H1 (cell line): ENCODE results near the gene GRID1. TPM values are rescaled to one million over a fixed set of nuclear protein-coding genes. Genes with fewer than 3 reads are reported as not detected.
A peak's percentile ranks its signal among the peaks of the same experiment; 100 is the strongest.

Source experiments
- CTCF ChIA-PET: fragments of 300-600 bp; sonication (Branson Sonifier 250); formaldehyde crosslinking; loops from one replicate; lab custom pipeline; 2021; ENCODE audit not compliant: partially characterized antibody; lab: Charles Lee
- POLR2A ChIA-PET: fragments of 300-600 bp; sonication (Branson Sonifier 250); formaldehyde crosslinking; loops from one replicate; lab custom pipeline; 2021; ENCODE audit warnings: inconsistent platforms; ENCODE audit not compliant: partially characterized antibody; lab: Charles Lee
- DNase-seq, 2 experiments: peaks; one replicate each; pipeline versions ENCODE4 v3.0.0 to v3.0.0-alpha.2; 2010 to 2022; ENCODE audit warnings: low spot score in 2 of 2, low read depth in 1 of 2, mixed read lengths in 1 of 2
- FAIRE-seq: peaks from 2 replicates; lab custom pipeline; 2011; peaks lifted over from hg19 to GRCh38; lab: Jason Lieb, UNC
- H2AFZ ChIP-seq: 2 replicates; pipeline ENCODE4 v1.8.1; 2012; ENCODE audit warnings: low read length, inconsistent platforms
- H2AK5ac ChIP-seq: 2 replicates; pipeline ENCODE4 v1.6.1; 2013; ENCODE audit warnings: low read depth, low read length
- H2BK120ac ChIP-seq: replicated peaks from 2 replicates; pipeline ENCODE3; 2013; ENCODE audit warnings: low read depth, low read length, inconsistent platforms
- H2BK12ac ChIP-seq: 2 replicates; pipeline ENCODE4 v1.6.1; 2013; ENCODE audit warnings: low read depth, low read length
- H2BK15ac ChIP-seq: 2 replicates; pipeline ENCODE4 v1.6.1; 2013; ENCODE audit warnings: low read length
- H2BK20ac ChIP-seq: 2 replicates; pipeline ENCODE4 v1.6.1; 2013; ENCODE audit warnings: low read length
- H2BK5ac ChIP-seq: 2 replicates; pipeline ENCODE4 v1.6.1; 2013; ENCODE audit warnings: low read depth, low read length
- H3K14ac ChIP-seq: 2 replicates; pipeline ENCODE4 v1.6.1; 2013; ENCODE audit warnings: inconsistent platforms; ENCODE audit not compliant: insufficient read length
- H3K18ac ChIP-seq: 2 replicates; pipeline ENCODE4 v1.6.1; 2013; ENCODE audit warnings: low read length; ENCODE audit errors: extremely low read depth
- H3K23ac ChIP-seq: 2 replicates; pipeline ENCODE4 v1.6.1; 2013; ENCODE audit warnings: inconsistent platforms; ENCODE audit not compliant: insufficient read length
- H3K23me2 ChIP-seq: 2 replicates; pipeline ENCODE4 v1.6.1; 2013; ENCODE audit warnings: low read depth, low read length
- H3K27ac ChIP-seq: 2 replicates; pipeline ENCODE4 v1.6.1; 2011; ENCODE audit warnings: low read depth, low read length, inconsistent platforms
- H3K27me3 ChIP-seq, 4 experiments: replicated peaks in 1 of 4; 1 replicate in 1 of 4; 2 replicates in 3 of 4; pipeline versions ENCODE4 v1.6.1 to v1.8.1; 2011 to 2013; ENCODE audit warnings: low read length in 3 of 4, mild to moderate bottlenecking in 3 of 4, inconsistent platforms in 2 of 4, mixed read lengths in 2 of 4, moderate library complexity in 1 of 4; ENCODE audit not compliant: control insufficient read depth in 3 of 4, insufficient read depth in 3 of 4; ENCODE audit errors: extremely low read depth in 1 of 4
- H3K36me3 ChIP-seq, 4 experiments: 2 replicates each; pipeline versions ENCODE4 v1.6.1 to v1.8.1; 2011 to 2013; ENCODE audit warnings: mild to moderate bottlenecking in 4 of 4, low read length in 3 of 4, moderate library complexity in 2 of 4, control low read depth in 1 of 4, inconsistent platforms in 1 of 4; ENCODE audit not compliant: insufficient read depth in 4 of 4, control insufficient read depth in 2 of 4
- H3K4ac ChIP-seq: replicated peaks from 2 replicates; pipeline ENCODE3; 2013; ENCODE audit warnings: low read length, low read depth, mixed read lengths, inconsistent platforms; ENCODE audit not compliant: insufficient read length
- H3K4me1 ChIP-seq, 4 experiments: replicated peaks in 1 of 4; 1 replicate in 1 of 4; 2 replicates in 3 of 4; pipeline versions ENCODE4 v1.6.1 to v1.8.1; 2011 to 2013; ENCODE audit warnings: low read length in 3 of 4, inconsistent platforms in 2 of 4, mixed read lengths in 1 of 4; ENCODE audit not compliant: insufficient read depth in 4 of 4, control insufficient read depth in 3 of 4
- H3K4me2 ChIP-seq, 2 experiments: 2 replicates each; pipeline versions ENCODE4 v1.6.1 to v1.8.1; 2011 to 2013; ENCODE audit warnings: low read depth in 2 of 2, low read length in 2 of 2, control low read depth in 1 of 2, inconsistent platforms in 1 of 2, mild to moderate bottlenecking in 1 of 2; ENCODE audit not compliant: insufficient read depth in 1 of 2
- H3K4me3 ChIP-seq, 4 experiments: fragments of 200-600, 300-600 bp in 1 of 4; sonication (generic), shearing (Covaris generic), sonication (Bioruptor Twin) in 1 of 4; 2 replicates each; pipeline versions ENCODE4 v1.5.1 to v1.8.1; 2011 to 2016; ENCODE audit warnings: low read length in 4 of 4, low read depth in 3 of 4, control low read depth in 2 of 4, inconsistent platforms in 2 of 4, mild to moderate bottlenecking in 2 of 4, mixed read lengths in 1 of 4, moderate library complexity in 1 of 4; ENCODE audit not compliant: insufficient read depth in 2 of 4; ENCODE audit errors: extremely low read depth in 1 of 4
- H3K56ac ChIP-seq: replicated peaks from 2 replicates; pipeline ENCODE3; 2013; ENCODE audit warnings: low read depth, mild to moderate bottlenecking, mixed read lengths, low read length, inconsistent platforms; ENCODE audit not compliant: insufficient read length
- H3K79me1 ChIP-seq: 2 replicates; pipeline ENCODE4 v1.6.1; 2013; ENCODE audit warnings: low read depth, low read length, control low read depth
- H3K79me2 ChIP-seq, 2 experiments: 2 replicates each; pipeline versions ENCODE4 v1.6.1 to v1.8.1; 2012 to 2013; ENCODE audit warnings: low read length in 2 of 2, mild to moderate bottlenecking in 2 of 2, inconsistent platforms in 1 of 2; ENCODE audit not compliant: insufficient read depth in 2 of 2, control insufficient read depth in 1 of 2
- H3K9ac ChIP-seq, 4 experiments: replicated peaks in 1 of 4; 1 replicate in 1 of 4; 2 replicates in 3 of 4; pipeline versions ENCODE4 v1.6.1 to v1.8.1; 2011 to 2013; ENCODE audit warnings: low read depth in 3 of 4, low read length in 3 of 4, control low read depth in 2 of 4, mild to moderate bottlenecking in 2 of 4, moderate library complexity in 2 of 4, inconsistent platforms in 1 of 4; ENCODE audit errors: extremely low read depth in 1 of 4
- H3K9me3 ChIP-seq, 2 experiments: 2 replicates each; pipeline versions ENCODE4 v1.6.1 to v1.8.1; 2012 to 2013; ENCODE audit warnings: mild to moderate bottlenecking in 2 of 2, moderate library complexity in 2 of 2, control low read depth in 1 of 2, inconsistent platforms in 1 of 2, low read depth in 1 of 2, low read length in 1 of 2, mixed read lengths in 1 of 2; ENCODE audit not compliant: insufficient read depth in 2 of 2
- H4K20me1 ChIP-seq, 2 experiments: replicated peaks in 1 of 2; 2 replicates each; pipeline versions ENCODE3 to v1.8.1; 2011 to 2013; ENCODE audit warnings: inconsistent platforms in 2 of 2, low read length in 2 of 2, mild to moderate bottlenecking in 1 of 2; ENCODE audit not compliant: insufficient read depth in 2 of 2, control insufficient read depth in 1 of 2
- H4K5ac ChIP-seq: 2 replicates; pipeline ENCODE4 v1.6.1; 2013; ENCODE audit warnings: low read length, low read depth, mixed read lengths, inconsistent platforms; ENCODE audit not compliant: insufficient read length
- H4K8ac ChIP-seq: 2 replicates; pipeline ENCODE4 v1.8.0; 2013; ENCODE audit warnings: mild to moderate bottlenecking, moderate library complexity, low read length, inconsistent platforms; ENCODE audit not compliant: insufficient read depth; ENCODE audit errors: extremely low read depth
- H4K91ac ChIP-seq: replicated peaks from 2 replicates; pipeline ENCODE3; 2013; ENCODE audit warnings: low read length, mixed read lengths, inconsistent platforms; ENCODE audit not compliant: insufficient read length
- CTBP2 ChIP-seq: IDR thresholded peaks from 2 replicates; pipeline ENCODE4 v1.7.0; 2011; ENCODE audit warnings: borderline replicate concordance, mild to moderate bottlenecking, moderate library complexity, mixed read lengths, low read length; ENCODE audit not compliant: insufficient read depth, insufficient read length
- E2F6 ChIP-seq: IDR thresholded peaks from 2 replicates; pipeline ENCODE4 v1.6.1; 2012; ENCODE audit warnings: inconsistent platforms
- EZH2 ChIP-seq: fragments of 200-600 bp; sonication (generic); IDR thresholded peaks from 2 replicates; pipeline ENCODE4 v1.7.1; 2012; ENCODE audit warnings: low read depth, mild to moderate bottlenecking, moderate library complexity, low read length, inconsistent platforms; ENCODE audit not compliant: severe bottlenecking
- MAFK ChIP-seq: IDR thresholded peaks from 2 replicates; pipeline ENCODE4 v1.6.1; 2012; ENCODE audit warnings: low read depth, mild to moderate bottlenecking, improper control_type of control experiment, low read length
- MAX ChIP-seq: IDR thresholded peaks from 2 replicates; pipeline ENCODE4 v1.6.1; 2012; ENCODE audit warnings: inconsistent platforms
- PHF8 ChIP-seq: fragments of 200-600 bp; sonication (generic); conservative IDR thresholded peaks from 2 replicates; pipeline ENCODE4 v1.7.1; 2012; ENCODE audit warnings: low read depth, mild to moderate bottlenecking, inconsistent platforms, low read length, moderate library complexity
- RFX5 ChIP-seq: IDR thresholded peaks from 2 replicates; pipeline ENCODE4 v1.6.1; 2011; ENCODE audit warnings: low read depth, low read length, improper control_type of control experiment, borderline replicate concordance
- SIRT6 ChIP-seq: IDR thresholded peaks from one replicate; pipeline ENCODE4 v1.7.1; 2012; ENCODE audit warnings: low read length, inconsistent platforms
- TEAD4 ChIP-seq: IDR thresholded peaks from 2 replicates; pipeline ENCODE4 v1.6.1; 2012; ENCODE audit warnings: low read depth, low read length, inconsistent platforms, mixed read lengths
- USF2 ChIP-seq: IDR thresholded peaks from 2 replicates; pipeline ENCODE4 v1.6.1; 2011; ENCODE audit warnings: low read length, improper control_type of control experiment
- YY1 ChIP-seq: IDR thresholded peaks from 2 replicates; pipeline ENCODE4 v1.6.1; 2011; ENCODE audit warnings: low read depth, mild to moderate bottlenecking, low read length
- WGBS, 2 experiments: shearing (Covaris generic) in 1 of 2; methylation state at CpG; one replicate each; pipeline versions ENCODE4 v1.1.6 to v1.1.7; 2013 to 2015; ENCODE audit warnings: low lambda C conversion rate in 2 of 2, mixed read lengths in 2 of 2, inconsistent platforms in 1 of 2, low coverage in 1 of 2, missing lambda C conversion rate in 1 of 2; ENCODE audit not compliant: insufficient replicate concordance in 2 of 2, insufficient coverage in 1 of 2, insufficient read length in 1 of 2; ENCODE audit errors: extremely low coverage in 1 of 2, missing lambda C conversion rate in 1 of 2; 5-methylcytosine and 5-hydroxymethylcytosine counted together
- polyA plus RNA-seq, 7 experiments: library from polyadenylated mRNA; depleted of rRNA in 3 of 7; stranded (reverse) in 5 of 7; unstranded in 2 of 7; fragments of >200 nt in 5 of 7; fragments of 200-250 nt in 2 of 7; gene quantifications; 1 replicate in 5 of 7; 2 replicates in 1 of 7; 4 replicates in 1 of 7; pipeline versions ENCODE4 v1.2.1 to v1.2.3, GENCODE V29; 2011 to 2013; ENCODE audit warnings: missing spikeins in 2 of 7, mixed read lengths in 2 of 7
- total RNA-seq: library from RNA; stranded (reverse); fragmentation: NEBNext Ultra II Directional; extraction: Animal tissue kit (Norgen Biotek cat#: 25700); gene quantifications from 2 replicates; pipeline ENCODE4 v1.2.1, GENCODE V29; 2021

The GRID1 gene
- total and polyA plus RNA-seq, 2 of the 8 experiments (the other 6 are each of a cell fraction or from before 2014, with no cell fraction given): 0.22 to 0.30 TPM

- H3K4me3 ChIP-seq: no peak overlapping the region
- H2BK15ac ChIP-seq: no peak overlapping the region
- no peaks in the 10 kb centered on the region for H3K9me3 ChIP-seq
- ChIA-PET POLR2A (no interaction called here), CTCF (interaction anchor here (0.7 to 25.6 kb wide), 8 partner anchors 9 to 384 kb away, joined by 3 to 498 read pairs (median 4); no protein-coding TSS in a partner anchor)
- H3K9ac ChIP-seq: no peak overlapping the region
- H3K4me1 ChIP-seq: peaks cover 0 to 3% (median 0%) of the 10 kb centered on the region in 4 experiments; a peak in 1 of 7 replicates
- no peaks in the 10 kb centered on the region for H3K36me3 ChIP-seq
- peaks cover 0 to 2% of the 10 kb centered on the region in 2 experiments for H4K20me1 ChIP-seq
- H2BK20ac ChIP-seq: no peak overlapping the region
- H4K8ac ChIP-seq: no peak overlapping the region
- H3K18ac ChIP-seq: no peak overlapping the region
- H3K4me2 ChIP-seq: 0 out of 4 replicates have a peak overlapping the region, but pooled peaks of 1 of the 2 experiments have one; percentile 56
- H3K4ac ChIP-seq: no peak overlapping the region
- H3K27me3 ChIP-seq: peaks cover 7 to 21% (median 14%) of the 10 kb centered on the region in 4 experiments
- no peak overlapping the region for H2BK5ac ChIP-seq
- no peak overlapping the region for H3K23ac ChIP-seq
- DNase-seq (peak in 1 of 2 experiments; percentile 43), FAIRE-seq (no peak)
- no peak overlapping the region for H3K14ac ChIP-seq
- H4K91ac ChIP-seq: no peak overlapping the region
- no peak overlapping the region for H3K56ac ChIP-seq
- H2AFZ ChIP-seq: no peak overlapping the region
- no peak overlapping the region for H2AK5ac ChIP-seq
- H3K79me2 ChIP-seq: no peaks in the 10 kb centered on the region
- H3K27ac ChIP-seq: no peak overlapping the region
- WGBS, 2 experiments: 77% methylated on average over 6 of the region's 6 CpGs; no CpG with 5 or more reads in 1 of the 2 experiments
- no peak overlapping the region for H4K5ac ChIP-seq
- H2BK12ac ChIP-seq: no peak overlapping the region
- no peaks in the 10 kb centered on the region for H3K79me1 ChIP-seq
- no peaks in the 10 kb centered on the region for H3K23me2 ChIP-seq
- no peak overlapping the region for H2BK120ac ChIP-seq
- TF ChIP-seq YY1: no peak
- no peak for TF ChIP-seq SIRT6
- TF ChIP-seq EZH2: no peak
- TF ChIP-seq CTBP2: no peak
- TF ChIP-seq USF2: no peak
- no peak for TF ChIP-seq MAFK
- no peak for TF ChIP-seq PHF8
- no peak for TF ChIP-seq RFX5
- TF ChIP-seq E2F6: no peak
- no peak for TF ChIP-seq TEAD4
- no peak for TF ChIP-seq MAX
Measured at GRCh38 chr10:86377797-86378146, 11.2 kb upstream of the GRID1 start.
